WTC11 (cell line): ENCODE results near the gene SERPINF2. TPM values are rescaled to one million over a fixed set of nuclear protein-coding genes. Genes with fewer than 3 reads are reported as not detected.
A peak's percentile ranks its signal among the peaks of the same experiment; 100 is the strongest.

Source experiments
- ATAC-seq: fragments of 200-7000 bp; cut with Tn5 transposase; 2 replicates; pipeline ENCODE4 v1.10.0; 2021; ENCODE audit warnings: mild to moderate bottlenecking, moderate library complexity
- CTCF ChIA-PET: fragments of 300-600 bp; sonication (Branson Sonifier 250); formaldehyde crosslinking; loops from one replicate; lab custom pipeline; 2021; ENCODE audit warnings: antibody characterized with exemption; lab: Charles Lee
- POLR2A ChIA-PET: fragments of 350-600 bp; sonication (Branson Sonifier 250); formaldehyde crosslinking; loops from one replicate; lab custom pipeline; 2021; ENCODE audit warnings: antibody characterized with exemption; lab: Charles Lee
- DNase-seq: peaks from one replicate; pipeline ENCODE4 v3.0.0; 2021; ENCODE audit warnings: low spot score
- H3K27ac Mint-ChIP-seq: 2 replicates; pipeline ENCODE4 v1.8.0; 2021; ENCODE audit warnings: mixed read lengths
- H3K27me3 Mint-ChIP-seq: 2 replicates; pipeline ENCODE4 v1.8.0; 2021; ENCODE audit warnings: low read depth, mild to moderate bottlenecking, moderate library complexity, mixed read lengths
- H3K36me3 Mint-ChIP-seq: 2 replicates; pipeline ENCODE4 v1.8.0; 2021; ENCODE audit warnings: mixed read lengths
- H3K4me1 Mint-ChIP-seq: 2 replicates; pipeline ENCODE4 v1.8.0; 2022; ENCODE audit warnings: mixed read lengths
- H3K4me3 Mint-ChIP-seq: 2 replicates; pipeline ENCODE4 v1.8.0; 2021; ENCODE audit warnings: mild to moderate bottlenecking, moderate library complexity, mixed read lengths
- H3K9me3 Mint-ChIP-seq: 2 replicates; pipeline ENCODE4 v1.8.0; 2021; ENCODE audit warnings: mixed read lengths
- AR ChIP-seq: fragments of 250-450 bp; sonication (Bioruptor Pico); IDR thresholded peaks from 2 replicates; pipeline ENCODE4 v1.9.0; 2021; ENCODE audit warnings: mild to moderate bottlenecking
- CREB1 ChIP-seq: sonication (generic); formaldehyde crosslinking; IDR thresholded peaks from 2 replicates; pipeline ENCODE4 v1.8.0; 2023; ENCODE audit warnings: mild to moderate bottlenecking, missing genetic modification reagents
- CTCF ChIP-seq: fragments of 200-600 bp; IDR thresholded peaks from 2 replicates; pipeline ENCODE4 v1.8.0; 2022; ENCODE audit warnings: antibody characterized with exemption
- FOXP1 ChIP-seq: sonication (generic); formaldehyde crosslinking; IDR thresholded peaks from 2 replicates; pipeline ENCODE4 v1.8.0; 2022; ENCODE audit warnings: missing genetic modification reagents, mild to moderate bottlenecking, moderate library complexity, borderline replicate concordance
- GABPB1 ChIP-seq: sonication (generic); formaldehyde crosslinking; IDR thresholded peaks from 2 replicates; pipeline ENCODE4 v1.8.1; 2023; ENCODE audit warnings: mild to moderate bottlenecking, missing genetic modification reagents
- KAT7 ChIP-seq: sonication (generic); formaldehyde crosslinking; IDR thresholded peaks from 2 replicates; pipeline ENCODE4 v1.8.1; 2023; ENCODE audit warnings: missing genetic modification reagents, mild to moderate bottlenecking, borderline replicate concordance
- PREB ChIP-seq: sonication (generic); formaldehyde crosslinking; IDR thresholded peaks from 2 replicates; pipeline ENCODE4 v1.8.1; 2022; ENCODE audit warnings: mild to moderate bottlenecking, missing genetic modification reagents, moderate library complexity, borderline replicate concordance
- PRRX2 ChIP-seq: fragments of 250-450 bp; sonication (Bioruptor Pico); IDR thresholded peaks from 2 replicates; pipeline ENCODE4 v1.8.0; 2021; ENCODE audit warnings: mild to moderate bottlenecking
- SMAD4 ChIP-seq: sonication (generic); formaldehyde crosslinking; IDR thresholded peaks from 2 replicates; pipeline ENCODE4 v1.8.0; 2022; ENCODE audit warnings: mild to moderate bottlenecking, missing genetic modification reagents
- STAT6 ChIP-seq: sonication (generic); formaldehyde crosslinking; conservative IDR thresholded peaks from 2 replicates; pipeline ENCODE4 v1.8.1; 2023; ENCODE audit warnings: mild to moderate bottlenecking, low read depth, missing genetic modification reagents, moderate library complexity
- TEAD1 ChIP-seq: sonication (generic); formaldehyde crosslinking; IDR thresholded peaks from 2 replicates; pipeline ENCODE4 v1.8.0; 2022; ENCODE audit warnings: mild to moderate bottlenecking, missing genetic modification reagents
- USF2 ChIP-seq: sonication (generic); formaldehyde crosslinking; IDR thresholded peaks from 2 replicates; pipeline ENCODE4 v1.8.1; 2023; ENCODE audit warnings: mild to moderate bottlenecking, missing genetic modification reagents, moderate library complexity
- ZBTB21 ChIP-seq: sonication (generic); formaldehyde crosslinking; IDR thresholded peaks from 2 replicates; pipeline ENCODE4 v1.8.1; 2023; ENCODE audit warnings: mild to moderate bottlenecking, missing genetic modification reagents, borderline replicate concordance
- ZNF263 ChIP-seq: sonication (generic); formaldehyde crosslinking; IDR thresholded peaks from 2 replicates; pipeline ENCODE4 v1.8.1; 2022; ENCODE audit warnings: low read depth, mild to moderate bottlenecking, moderate library complexity, missing genetic modification reagents
- ZNF281 ChIP-seq: sonication (generic); formaldehyde crosslinking; IDR thresholded peaks from 2 replicates; pipeline ENCODE4 v1.8.0; 2023; ENCODE audit warnings: mild to moderate bottlenecking, missing genetic modification reagents
- total RNA-seq: library from RNA; stranded (reverse); gene quantifications from 3 replicates; pipeline ENCODE4 v1.2.3, GENCODE V29; 2021

Gene SERPINF2
- total RNA-seq, 1 experiment from 2014 or later: 1.6 TPM

GRCh38 chr17:1716076-1716911, 26.4 kb upstream of the SERPINF2 start (continued):
- no peak for TF ChIP-seq FOXP1 (CRISPR knock-in tag)
- no peak for TF ChIP-seq GABPB1 (CRISPR knock-in tag)
- TF ChIP-seq AR (CRISPR knock-in tag): no peak
- TF ChIP-seq ZBTB21 (CRISPR knock-in tag): peak; percentile 67; the same call in 1 of the 2 replicates
- TF ChIP-seq ZNF263 (CRISPR knock-in tag): no peak
- no peak for TF ChIP-seq CTCF
- TF ChIP-seq, all 79 proteins: peak for 16

- Mint-ChIP-seq H3K27me3 (no peaks in the 10 kb centered on the region), H3K27ac (peak overlapping the region; percentile 99), H3K36me3 (no peaks in the 10 kb centered on the region), H3K4me1 (peaks cover 22% of the 10 kb centered on the region), H3K9me3 (no peaks in the 10 kb centered on the region), H3K4me3 (peak overlapping the region; percentile 93)
- DNase-seq (peak; percentile 92), ATAC-seq (peak; percentile 58)
- ChIA-PET POLR2A (interaction anchor here (0.5 to 2.2 kb wide), 24 partner anchors 8 to 766 kb away, joined by 3 to 17 read pairs (median 3); partner anchors contain the start of genes RILP, SCARF1, SERPINF1 and SMYD4), CTCF (interaction anchor here (0.6 to 5.7 kb wide), 28 partner anchors 9 to 528 kb away, joined by 3 to 64 read pairs (median 4); partner anchors contain the start of genes HIC1, RILP, RTN4RL1 and SERPINF1)
- TF ChIP-seq TEAD1 (no peak), PRRX2 (CRISPR knock-in tag) (no peak), USF2 (CRISPR knock-in tag) (peak; percentile 65), FOXP1 (CRISPR knock-in tag) (no peak), STAT6 (CRISPR knock-in tag) (no peak), ZNF281 (CRISPR knock-in tag) (peak; percentile 31; the same call in 1 of the 2 replicates), KAT7 (CRISPR knock-in tag) (no peak), SMAD4 (no peak), CREB1 (CRISPR knock-in tag) (no peak), PREB (CRISPR knock-in tag) (no peak)
Observed at GRCh38 chr17:1716912-1717695, 25.6 kb upstream of the SERPINF2 start.
